Tibial nerve (tissue), 4 donors: ENCODE measurements around the gene MYCL.

ENCODE experiments used
- CTCF ChIP-seq, 5 experiments: fragments of 200-600 bp in 3 of 5; fragments of 450-650 bp in 2 of 5; sonication (generic) in 3 of 5; IDR thresholded peaks; one replicate each; pipeline ENCODE4 v1.5.1; 2016 to 2019; ENCODE audit warnings: antibody characterized with exemption in 5 of 5, mild to moderate bottlenecking in 3 of 5, moderate library complexity in 2 of 5
- EP300 ChIP-seq, 2 donors: sonication (generic); formaldehyde crosslinking; IDR thresholded peaks; one replicate each; pipeline ENCODE4 v1.6.1; 2017; ENCODE audit warnings: antibody characterized with exemption in 2 of 2, mild to moderate bottlenecking in 1 of 2
- POLR2A ChIP-seq, 2 donors: fragments of 450-650 bp; IDR thresholded peaks; one replicate each; pipeline ENCODE4 v1.6.1; 2017; ENCODE audit warnings: antibody characterized with exemption in 2 of 2, mild to moderate bottlenecking in 2 of 2, moderate library complexity in 2 of 2

GRCh38 chr1:39894884-39895495 is 6.7 kb downstream of the MYCL start:
- TF ChIP-seq CTCF (IDR thresholded peaks at IDR 0.05) = no peak
- no peak for TF ChIP-seq EP300 (IDR thresholded peaks at IDR 0.05)
- TF ChIP-seq POLR2A (IDR thresholded peaks at IDR 0.05) = no peak
